A549 treated with dexamethasone at 1 μM for 4 hours (cell line): ENCODE results near the gene KRI1. TPM values are rescaled to one million over a fixed set of nuclear protein-coding genes. Genes with fewer than 3 reads are reported as not detected.

Experiments
- total RNA-seq: library from RNA; stranded (reverse); fragments of 200-300 nt; extraction: Qiagen RNA extraction; gene quantifications from 5 replicates; pipeline ENCODE4 v1.2.3, GENCODE V29; 2022

Gene KRI1
- 13.0 to 18.8 TPM (median 16.6 TPM) in 5 replicates for total RNA-seq

GRCh38 chr19:10565567-10566407 is at the start of gene KRI1:
Gene KRI1, minus strand, starts transcription at chr19:10566010. Its CDS starts 11 bp downstream, at chr19:10565999.

DNA sequence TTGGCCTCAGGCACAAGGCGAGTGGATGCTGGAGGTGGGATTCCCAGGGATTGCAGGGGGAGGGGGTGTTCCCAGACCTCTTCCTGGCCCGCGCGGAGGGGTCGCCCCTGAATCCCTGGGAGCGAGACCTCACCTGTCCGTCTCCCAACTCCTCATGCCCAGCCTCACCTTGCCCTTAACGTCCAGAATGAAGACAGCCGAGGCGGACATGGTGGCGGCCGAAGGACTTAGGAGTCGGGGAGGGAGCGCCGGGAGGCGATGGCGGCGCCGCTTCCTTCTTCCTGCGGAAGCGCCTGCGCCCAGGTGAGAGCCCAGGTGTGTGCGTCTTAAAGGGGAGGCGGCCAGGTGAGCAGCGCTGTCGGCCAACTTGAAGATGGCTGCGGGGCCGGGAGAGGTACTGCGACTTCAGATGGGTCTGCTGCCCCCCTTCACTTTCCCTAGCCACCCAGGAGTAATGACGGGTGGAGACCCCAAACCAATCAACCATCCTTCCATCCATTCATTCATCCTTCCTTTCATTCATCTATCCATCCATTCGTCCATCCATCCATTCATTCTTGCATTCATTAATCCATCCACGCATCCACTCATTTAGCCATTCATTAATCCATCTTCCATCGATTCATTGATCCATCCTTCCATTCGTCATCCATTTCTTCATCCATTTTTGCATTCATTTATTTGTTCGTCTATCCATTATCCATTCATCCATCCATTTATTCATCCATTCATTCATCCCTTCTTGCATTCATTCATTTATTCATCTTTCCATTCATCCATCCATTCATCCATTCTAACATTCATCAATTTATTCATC is 21.4 kb upstream of the KRI1 start, which contains the start of gene AP1M2:
TSS of gene AP1M2 (minus strand) at position 291 of the 817 bp plus-strand sequence. CDS start at position 210, 81 bp downstream.

DNA sequence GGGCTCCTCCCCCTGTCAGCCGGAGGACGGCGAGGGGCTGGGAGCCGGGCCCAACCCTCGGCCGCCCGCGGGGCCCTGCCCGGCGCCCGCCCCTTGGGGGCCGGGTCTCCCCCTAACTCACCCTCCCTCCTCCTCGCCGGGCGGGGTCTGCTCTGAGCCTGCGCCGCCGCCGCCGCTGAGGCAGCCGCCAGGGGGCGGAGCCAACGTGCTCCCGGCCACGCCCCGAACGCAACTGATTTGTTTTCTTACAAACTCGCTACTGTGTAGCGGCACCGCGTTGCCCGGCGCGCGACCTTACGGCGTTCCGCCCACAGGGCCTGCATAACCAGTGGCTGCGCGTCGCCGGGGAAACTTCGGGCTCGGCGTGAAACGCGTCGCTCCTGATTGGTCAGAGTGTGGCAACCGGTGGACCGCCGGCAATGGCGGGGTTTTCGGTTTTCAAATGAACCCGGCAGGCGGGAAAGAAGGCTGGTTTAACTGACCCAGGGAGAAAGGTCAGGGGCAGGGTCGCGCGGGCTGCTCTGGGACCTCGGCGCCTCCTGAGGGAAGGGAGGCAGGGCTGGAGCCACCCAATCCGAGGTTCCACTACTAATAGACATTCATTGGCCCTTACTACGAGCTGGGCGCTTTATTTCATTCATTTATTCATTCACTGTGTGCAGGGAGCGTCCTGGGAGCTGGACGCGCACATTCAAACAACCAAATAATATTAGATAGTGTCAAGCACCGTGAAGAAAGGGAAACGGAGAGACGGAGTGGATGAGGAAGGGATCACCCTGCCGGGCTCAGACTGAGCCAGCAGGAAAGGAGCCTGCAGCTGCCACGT is 3.2 kb upstream of the KRI1 start, which contains the start of gene CDKN2D:
TSS of gene CDKN2D (minus strand) at position 154 of the 826 bp plus-strand sequence. CDS start 326 bp downstream, outside the sequence.

DNA sequence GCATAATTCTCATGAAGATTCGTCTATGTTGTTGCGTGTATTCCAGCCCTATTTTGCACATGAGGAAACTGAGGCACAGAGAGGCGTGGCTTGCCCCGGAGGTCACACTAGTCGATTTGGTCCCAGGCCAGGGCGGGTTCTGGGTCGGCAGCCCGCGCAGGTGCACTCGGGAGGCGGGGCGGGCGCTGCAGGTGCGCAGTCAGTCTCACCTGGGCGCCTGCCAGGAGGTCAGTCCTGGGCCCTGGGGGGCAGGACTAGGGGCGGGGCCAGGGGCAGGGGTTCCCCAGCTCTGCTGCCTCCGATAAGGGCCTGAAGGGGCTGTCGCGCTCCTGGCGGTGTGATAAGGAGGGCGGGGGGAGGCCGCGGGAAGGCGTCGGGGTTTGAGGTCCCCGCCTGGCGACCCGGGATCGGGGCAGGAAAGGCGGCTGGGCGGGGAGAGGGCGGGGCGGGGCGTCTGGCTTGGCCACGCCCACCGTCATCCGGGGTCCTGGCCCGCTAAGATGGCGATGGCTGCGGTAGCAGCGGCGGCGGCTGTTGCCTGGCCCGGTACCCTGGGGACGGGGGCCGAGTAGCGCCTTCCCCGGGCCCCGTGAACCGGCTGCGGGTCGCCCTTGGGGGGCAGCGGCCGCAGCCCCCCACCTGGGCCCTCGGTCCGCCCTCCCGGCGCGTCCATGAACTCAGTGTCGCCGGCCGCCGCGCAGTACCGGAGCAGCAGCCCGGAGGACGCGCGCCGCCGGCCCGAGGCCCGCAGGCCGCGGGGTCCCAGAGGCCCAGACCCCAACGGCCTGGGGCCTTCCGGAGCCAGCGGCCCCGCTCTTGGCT is 22.2 kb downstream of the KRI1 start, which contains the start of gene ATG4D:
TSS of gene ATG4D (plus strand) at position 485 of the 822 bp plus-strand sequence. CDS start at position 672, 187 bp downstream.

DNA sequence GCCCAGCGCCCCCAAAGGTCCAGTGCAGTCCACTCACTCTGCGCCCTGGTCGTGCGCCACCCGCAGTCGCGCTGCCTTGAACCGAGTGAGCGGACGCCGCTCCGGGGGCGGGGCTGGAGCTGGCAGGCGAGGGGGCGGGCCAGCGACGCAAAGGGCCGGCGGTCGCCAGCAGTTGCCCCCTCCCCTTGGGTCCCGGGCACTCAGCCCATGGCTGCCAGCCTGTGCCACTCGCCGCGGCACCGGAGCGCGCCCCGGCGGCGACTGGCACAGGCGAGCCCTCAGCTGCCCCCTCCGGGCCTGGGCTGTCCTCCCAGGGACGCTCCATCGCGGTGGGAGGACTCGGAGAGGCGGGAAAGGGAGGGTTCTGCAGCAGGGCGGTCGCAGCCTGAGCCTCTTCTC is 48.5 kb downstream of the KRI1 start, which contains the start of gene S1PR5:
TSS of gene S1PR5 (minus strand) at position 87 of the 399 bp plus-strand sequence. CDS start 2,436 bp downstream, outside the sequence.

Other genes starting within 250 kb of the KRI1 start
- gene FDX2, start 250.0 kb downstream of the KRI1 start, total RNA-seq = 23.4 to 36.5 TPM (median 29.9 TPM) in 5 replicates
- 16.7 to 32.5 TPM (median 30.2 TPM) in 5 replicates for gene RAVER1, start 232.5 kb downstream of the KRI1 start, total RNA-seq
- 6.7 to 9.7 TPM (median 8.2 TPM) in 5 replicates for gene ICAM3, start 226.4 kb downstream of the KRI1 start, total RNA-seq
- gene TYK2, start 185.4 kb downstream of the KRI1 start, total RNA-seq = 27.7 to 47.5 TPM (median 44.4 TPM) in 5 replicates
- 155 to 208 TPM (median 189 TPM) in 5 replicates for gene CDC37, start 162.5 kb downstream of the KRI1 start, total RNA-seq
- gene PDE4A, start 145.5 kb downstream of the KRI1 start, total RNA-seq = 3.3 to 5.2 TPM (median 4.7 TPM) in 5 replicates
- 51.2 to 65.3 TPM (median 56.6 TPM) in 5 replicates for gene KEAP1, start 62.7 kb downstream of the KRI1 start, total RNA-seq
- gene S1PR5, start 48.6 kb downstream of the KRI1 start, total RNA-seq = 0.98 to 1.7 TPM (median 1.4 TPM) in 5 replicates
- 16.4 to 21.2 TPM (median 20.6 TPM) in 5 replicates for gene ATG4D, start 22.1 kb downstream of the KRI1 start, total RNA-seq
- gene CDKN2D, start 3.0 kb upstream of the KRI1 start, total RNA-seq = 4.6 to 5.9 TPM (median 5.3 TPM) in 5 replicates
- gene AP1M2, start 21.3 kb upstream of the KRI1 start, total RNA-seq = 25.7 to 36.9 TPM (median 30.2 TPM) in 5 replicates
- gene SLC44A2, start 59.5 kb upstream of the KRI1 start, total RNA-seq = 6.8 to 9.8 TPM (median 8.8 TPM) in 5 replicates
- gene ILF3, start 88.3 kb upstream of the KRI1 start, total RNA-seq = 132 to 191 TPM (median 177 TPM) in 5 replicates
- gene QTRT1, start 135.4 kb upstream of the KRI1 start, total RNA-seq = 25.9 to 31.2 TPM (median 30.5 TPM) in 5 replicates
- gene DNM2, start 152.1 kb upstream of the KRI1 start, total RNA-seq = 42.4 to 60.9 TPM (median 58.5 TPM) in 5 replicates